Neural crest cell (in vitro differentiated cells): ENCODE data around the gene COL23A1. TPM values are rescaled to one million over a fixed set of nuclear protein-coding genes. Genes with fewer than 3 reads are reported as not detected.
A peak's percentile ranks its signal among the peaks of the same experiment; 100 is the strongest.

ENCODE experiments used
- DNase-seq: peaks from one replicate; pipeline ENCODE4 v3.0.0; 2021; ENCODE audit warnings: low read depth, mixed read lengths, low spot score
- H3K27ac Mint-ChIP-seq: one replicate; pipeline ENCODE4 v1.8.0; 2021; ENCODE audit warnings: mild to moderate bottlenecking, mixed read lengths; ENCODE audit not compliant: unreplicated experiment
- H3K27me3 Mint-ChIP-seq: 2 replicates; pipeline ENCODE4 v1.8.0; 2021; ENCODE audit warnings: low read depth, mild to moderate bottlenecking, mixed read lengths
- H3K36me3 Mint-ChIP-seq: 2 replicates; pipeline ENCODE4 v1.8.0; 2021; ENCODE audit warnings: low read depth, mild to moderate bottlenecking, mixed read lengths
- H3K4me1 Mint-ChIP-seq: 2 replicates; pipeline ENCODE4 v1.8.0; 2021; ENCODE audit warnings: mixed read lengths
- H3K4me3 Mint-ChIP-seq: one replicate; pipeline ENCODE4 v1.8.0; 2021; ENCODE audit warnings: mild to moderate bottlenecking, mixed read lengths
- H3K9me3 Mint-ChIP-seq: 2 replicates; pipeline ENCODE4 v1.8.0; 2021; ENCODE audit warnings: mixed read lengths
- CTCF ChIP-seq: fragments of 200-600 bp; sonication (generic); conservative IDR thresholded peaks from 2 replicates; pipeline ENCODE4 v1.5.0; 2021; ENCODE audit warnings: antibody characterized with exemption, mild to moderate bottlenecking
- total RNA-seq: library from RNA; stranded (reverse); gene quantifications from 2 replicates; pipeline ENCODE4 v1.2.1, GENCODE V29; 2021

The COL23A1 gene
- total RNA-seq, 1 donor from 2014 or later = 33.7 TPM

GRCh38 chr5:178399701-178400095 lies 190.5 kb downstream of the COL23A1 start:
- no peak overlapping the region for H3K4me3 Mint-ChIP-seq

GRCh38 chr5:178398901-178399700 lies 191.1 kb downstream of the COL23A1 start:
- Mint-ChIP-seq H3K9me3 (no peaks in the 10 kb centered on the region), H3K27me3 (no peaks in the 10 kb centered on the region), H3K4me1 (peaks cover 39% of the 10 kb centered on the region), H3K27ac (peak overlapping the region; percentile 96), H3K36me3 (peaks cover 4% of the 10 kb centered on the region), H3K4me3 (peak overlapping the region; percentile 27)
- no peak for DNase-seq
- TF ChIP-seq CTCF = no peak

More at GRCh38 chr5:178399701-178400095, 190.5 kb downstream of the COL23A1 start:
- H3K36me3 Mint-ChIP-seq = peaks cover 4% of the 10 kb centered on the region
- no peak for DNase-seq
- no peak for TF ChIP-seq CTCF
- no peak overlapping the region for H3K27ac Mint-ChIP-seq
- H3K9me3 Mint-ChIP-seq = no peaks in the 10 kb centered on the region
- H3K4me1 Mint-ChIP-seq = peaks cover 41% of the 10 kb centered on the region
- no peaks in the 10 kb centered on the region for H3K27me3 Mint-ChIP-seq

GRCh38 chr5:178396796-178397720 lies 193.1 kb downstream of the COL23A1 start:
- Mint-ChIP-seq H3K9me3 (no peaks in the 10 kb centered on the region), H3K4me3 (no peak overlapping the region), H3K27me3 (no peaks in the 10 kb centered on the region), H3K36me3 (peaks cover 4% of the 10 kb centered on the region), H3K4me1 (peaks cover 36% of the 10 kb centered on the region), H3K27ac (peak overlapping the region; percentile 62)
- DNase-seq = no peak
- TF ChIP-seq CTCF = no peak

GRCh38 chr5:178394074-178394473 lies 196.1 kb downstream of the COL23A1 start:
- no peak for TF ChIP-seq CTCF
- no peaks in the 10 kb centered on the region for H3K36me3 Mint-ChIP-seq
- DNase-seq = no peak
- no peaks in the 10 kb centered on the region for H3K27me3 Mint-ChIP-seq
- no peak overlapping the region for H3K4me3 Mint-ChIP-seq
- peaks cover 42% of the 10 kb centered on the region for H3K4me1 Mint-ChIP-seq
- H3K9me3 Mint-ChIP-seq = no peaks in the 10 kb centered on the region
- H3K27ac Mint-ChIP-seq = no peak overlapping the region

- H3K27me3 Mint-ChIP-seq = no peaks in the 10 kb centered on the region
- no peak overlapping the region for H3K4me3 Mint-ChIP-seq
- H3K9me3 Mint-ChIP-seq = no peaks in the 10 kb centered on the region
- peaks cover 41% of the 10 kb centered on the region for H3K4me1 Mint-ChIP-seq
- DNase-seq = no peak
- H3K27ac Mint-ChIP-seq = no peak overlapping the region
- no peaks in the 10 kb centered on the region for H3K36me3 Mint-ChIP-seq
- TF ChIP-seq CTCF = no peak
Measured at GRCh38 chr5:178392931-178393394, 197.2 kb downstream of the COL23A1 start.
